AML-193 (cell line): ENCODE measurements around the gene APEX1.
"Not testable (repeated sequence)": the region's sequence is repeated elsewhere in the genome, so short reads cannot be mapped to it uniquely, and the experiment has no call there.

ENCODE experiments used
- DNase-seq, 2 experiments: peaks; one replicate each; lab custom pipeline; 2025; lab: John Stamatoyannopoulos, UW

Gene APEX1

GRCh38 chr14:20472536-20473169, 17.6 kb downstream of the APEX1 start:
- no peak for DNase-seq

DNA sequence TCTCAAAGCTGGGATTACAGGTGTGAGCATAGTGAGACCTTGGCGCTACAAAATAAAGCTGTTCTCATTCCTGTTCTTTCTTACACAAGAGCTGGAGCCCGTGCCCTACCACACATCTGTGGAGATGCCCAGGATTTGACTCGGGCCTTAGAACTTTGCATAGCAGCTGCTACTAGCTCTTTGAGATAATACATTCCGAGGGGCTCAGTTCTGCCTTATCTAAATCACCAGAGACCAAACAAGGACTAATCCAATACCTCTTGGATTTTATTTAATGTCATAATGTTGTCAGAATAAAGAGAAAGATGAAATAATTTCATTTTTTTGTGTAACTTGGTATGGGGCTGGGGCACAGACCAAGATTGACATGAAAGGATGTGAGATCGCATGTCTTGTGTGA, 21.8 kb downstream of the APEX1 start:
- DNase-seq = no peak

DNA sequence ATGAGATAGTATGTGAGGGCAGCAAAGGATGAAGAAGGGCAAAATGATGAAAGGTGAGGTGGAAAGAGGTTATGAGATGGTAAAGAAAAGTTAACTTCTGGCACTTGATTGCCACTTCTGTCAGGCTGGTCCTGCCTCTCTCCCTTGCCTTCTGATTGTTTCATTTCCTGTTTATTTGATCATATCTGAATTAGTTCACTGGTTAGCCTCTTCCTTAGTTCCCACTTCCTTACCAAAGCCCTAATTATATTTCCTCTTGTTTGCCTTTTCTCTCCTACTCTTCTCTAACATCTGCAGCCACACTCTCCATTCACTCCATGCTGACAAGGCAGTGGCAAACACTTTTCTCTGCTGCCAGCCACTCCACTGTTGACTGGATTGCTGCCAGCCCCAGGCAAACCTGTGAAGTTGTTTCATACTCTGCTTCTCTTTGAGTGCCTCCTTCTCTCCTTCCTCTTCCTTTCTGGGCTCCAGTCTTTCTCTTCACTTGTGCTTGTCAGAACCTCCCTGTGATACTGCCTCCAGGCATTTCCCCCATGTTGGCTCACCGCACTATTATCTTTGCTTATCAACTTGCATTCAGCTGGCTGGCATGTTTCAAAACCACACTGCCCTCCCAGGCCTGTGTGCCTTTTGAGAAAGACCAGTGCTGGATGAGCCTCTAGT, 22.3 kb downstream of the APEX1 start:
- peak; percentile 73 to 79 for DNase-seq

DNA sequence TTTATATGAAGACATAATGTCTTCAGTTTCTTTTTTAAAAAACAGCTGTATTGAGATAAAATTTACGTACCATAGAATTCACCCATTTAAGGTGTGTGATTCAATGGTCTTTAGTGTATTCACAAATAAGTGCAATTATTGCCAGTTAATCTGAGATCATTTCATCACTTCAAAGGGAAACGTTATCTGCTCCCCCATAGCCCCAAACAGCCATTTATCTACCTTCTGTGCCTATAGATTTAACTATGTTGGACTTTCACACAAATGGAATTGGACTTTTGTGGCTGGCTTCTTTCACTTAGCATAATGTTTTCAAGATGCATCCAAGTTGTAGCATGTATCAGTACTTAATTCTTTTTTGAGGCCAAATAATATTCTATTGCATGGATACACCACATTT, 23.9 kb downstream of the APEX1 start:
- DNase-seq = no peak

DNA sequence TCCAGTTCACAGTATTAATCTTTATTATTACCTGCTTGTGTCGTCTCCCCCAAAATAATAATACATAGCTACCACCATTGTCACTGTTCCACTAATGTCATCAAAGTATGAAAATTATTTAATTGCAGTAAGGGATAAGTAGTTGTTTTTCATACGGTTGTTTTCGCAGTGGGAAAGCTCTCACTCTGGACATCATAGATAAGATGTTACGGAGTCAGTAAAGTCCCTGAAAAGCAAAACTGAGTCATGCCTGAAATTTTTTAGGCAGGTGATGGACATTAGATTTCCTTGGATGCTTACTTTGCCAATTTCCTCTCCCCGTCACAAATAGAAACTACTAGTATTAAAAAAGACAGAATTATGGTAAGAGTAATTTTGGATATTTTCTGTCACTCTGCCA, 27.4 kb downstream of the APEX1 start:
- no peak for DNase-seq

GRCh38 chr14:20485900-20486299, 30.9 kb downstream of the APEX1 start:
- DNase-seq = no peak

DNA sequence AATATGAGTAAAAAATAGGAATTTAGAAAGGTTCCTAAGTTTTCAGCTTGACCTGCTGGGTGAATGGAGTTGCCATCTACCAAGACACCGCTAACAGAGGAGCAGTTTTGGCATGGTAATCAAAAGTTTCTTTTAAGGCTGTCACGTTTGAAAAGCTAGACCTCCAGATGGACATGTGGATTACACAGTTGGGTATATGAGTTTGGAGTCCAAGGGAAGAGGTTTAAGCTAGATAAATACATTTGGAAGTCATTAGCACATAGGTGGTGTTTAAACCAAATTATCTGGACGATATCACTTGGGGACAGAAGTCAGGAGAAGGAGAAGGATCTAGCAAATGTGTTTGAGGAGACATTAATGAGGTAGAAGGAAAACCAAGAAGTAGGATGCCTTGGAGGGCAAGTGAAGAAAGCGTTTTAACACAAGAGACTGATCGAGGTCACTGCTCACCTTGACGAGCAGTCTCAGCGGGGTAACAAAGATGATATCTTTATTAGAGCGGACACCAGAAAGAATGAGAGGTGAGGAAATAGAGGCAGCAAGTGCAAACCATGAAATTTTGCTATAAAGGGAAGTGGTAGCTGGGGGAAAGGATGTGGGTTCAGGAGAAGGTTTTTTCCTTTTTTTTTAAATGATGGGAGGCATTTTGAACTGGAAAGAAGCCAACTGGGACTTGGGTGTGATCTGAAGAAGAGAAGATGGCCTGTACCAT, 31.8 kb downstream of the APEX1 start:
- peak; percentile 66 to 68 for DNase-seq

- no peak for DNase-seq
Observed at GRCh38 chr14:20487396-20487725, 32.3 kb downstream of the APEX1 start.

GRCh38 chr14:20489093-20489994, 34.3 kb downstream of the APEX1 start:
- DNase-seq = peak; percentile 67 to 72

GRCh38 chr14:20490563-20490962, 35.5 kb downstream of the APEX1 start:
- DNase-seq = no peak

DNA sequence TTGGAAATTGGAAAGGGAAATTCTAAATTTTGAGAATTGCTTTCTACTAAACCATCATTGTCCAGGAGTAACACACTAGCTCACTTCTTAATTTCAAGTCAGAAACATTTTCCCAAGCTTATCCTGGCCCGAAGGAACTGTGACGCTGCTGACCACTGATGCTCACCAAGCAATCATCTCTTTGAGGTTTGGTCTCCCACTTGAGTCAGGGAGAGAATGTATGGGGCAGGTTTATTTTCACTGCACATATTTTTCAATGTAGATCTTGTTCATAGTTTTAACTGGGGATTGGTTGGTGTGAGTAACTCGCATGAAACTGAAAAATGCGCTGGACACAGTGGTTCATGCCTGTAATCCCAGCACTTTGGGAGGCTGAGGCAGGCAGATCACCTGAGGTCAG, 37.5 kb downstream of the APEX1 start:
- no peak for DNase-seq

- peak; percentile 78 to 80 for DNase-seq
Observed at GRCh38 chr14:20493634-20494033, 38.6 kb downstream of the APEX1 start.

- DNase-seq = peak; percentile 47 to 57
Observed at GRCh38 chr14:20494935-20495766, 40.1 kb downstream of the APEX1 start.

DNA sequence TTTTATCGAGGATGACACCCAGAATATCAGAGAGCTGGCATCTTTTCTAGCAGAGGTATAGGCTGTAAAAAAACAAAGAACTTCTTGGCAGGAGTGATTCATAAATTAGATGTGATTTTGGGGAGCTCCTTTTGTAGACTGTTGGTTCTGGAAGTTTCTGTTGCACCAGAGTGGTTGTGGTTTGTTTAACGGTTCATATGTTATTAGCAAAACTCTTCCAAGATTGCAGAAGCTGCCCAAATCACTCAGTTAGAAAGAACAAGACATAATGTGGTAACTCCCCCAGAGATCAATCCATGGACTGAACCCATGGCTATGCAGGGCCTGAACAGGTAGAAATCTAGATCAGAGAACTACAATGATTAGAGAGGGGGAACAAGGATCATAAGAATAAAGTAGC, 43.6 kb downstream of the APEX1 start:
- DNase-seq = peak; percentile 30

GRCh38 chr14:20499108-20499507, 44.1 kb downstream of the APEX1 start:
- no peak for DNase-seq

- DNase-seq = no peak
Observed at GRCh38 chr14:20499881-20500280, 44.9 kb downstream of the APEX1 start.

GRCh38 chr14:20501346-20501745, 46.3 kb downstream of the APEX1 start:
- DNase-seq = no peak

GRCh38 chr14:20503898-20504297, 48.9 kb downstream of the APEX1 start:
- DNase-seq = no peak

DNA sequence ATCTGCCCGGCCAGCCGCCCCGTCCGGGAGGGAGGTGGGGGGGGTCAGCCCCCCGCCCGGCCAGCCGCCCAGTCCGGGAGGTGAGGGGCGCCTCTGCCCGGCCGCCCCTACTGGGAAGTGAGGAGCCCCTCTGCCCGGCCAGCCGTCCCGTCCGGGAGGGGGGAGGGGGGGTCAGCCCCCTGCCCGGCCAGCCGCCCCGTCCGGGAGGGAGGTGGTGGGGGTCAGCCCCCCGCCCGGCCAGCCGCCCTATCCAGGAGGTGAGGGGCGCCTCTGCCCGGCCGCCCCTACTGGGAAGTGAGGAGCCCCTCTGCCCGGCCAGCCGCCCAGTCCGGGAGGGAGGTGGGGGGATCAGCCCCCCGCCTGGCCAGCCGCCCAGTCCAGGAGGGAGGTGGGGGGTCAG, 51.2 kb downstream of the APEX1 start:
- not testable (repeated sequence) for DNase-seq

DNA sequence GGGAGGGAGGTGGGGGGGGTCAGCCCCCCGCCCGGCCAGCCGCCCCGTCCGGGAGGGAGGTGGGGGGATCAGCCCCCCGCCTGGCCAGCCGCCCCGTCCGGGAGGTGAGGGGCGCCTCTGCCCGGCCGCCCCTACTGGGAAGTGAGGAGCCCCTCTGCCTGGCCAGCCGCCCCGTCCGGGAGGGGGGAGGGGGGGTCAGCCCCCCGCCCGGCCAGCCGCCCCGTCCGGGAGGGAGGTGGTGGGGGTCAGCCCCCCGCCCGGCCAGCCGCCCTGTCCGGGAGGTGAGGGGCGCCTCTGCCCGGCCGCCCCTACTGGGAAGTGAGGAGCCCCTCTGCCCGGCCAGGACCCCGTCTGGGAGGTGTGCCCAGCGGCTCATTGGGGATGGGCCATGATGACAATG, 51.7 kb downstream of the APEX1 start:
- DNase-seq = not testable (repeated sequence)
